Measurements from ENCODE around the gene CEMIP2.
A peak's percentile ranks its signal among the peaks of the same experiment; 100 is the strongest.
"Not testable (repeated sequence)": the region's sequence is repeated elsewhere in the genome, so short reads cannot be mapped to it uniquely, and the experiment has no call there.

CEMIP2 gene

GRCh38 chr9:71675105-71675856, 93.0 kb downstream of the CEMIP2 start:
- no peak for DNase-seq

GRCh38 chr9:71672573-71672972, 95.7 kb downstream of the CEMIP2 start:
- no peak for DNase-seq

GRCh38 chr9:71671289-71671688, 97.0 kb downstream of the CEMIP2 start:
- DNase-seq, result no peak

GRCh38 chr9:71670121-71670520, 98.2 kb downstream of the CEMIP2 start:
- no peak for DNase-seq

- DNase-seq, result no peak
These were observed 98.9 kb downstream of the CEMIP2 start for GRCh38 chr9:71669284-71669995.

- no peak for DNase-seq
These were observed 99.6 kb downstream of the CEMIP2 start for GRCh38 chr9:71668717-71669116.

- DNase-seq, result peak; percentile 12
These were observed 103.1 kb downstream of the CEMIP2 start for GRCh38 chr9:71665247-71665646.

GRCh38 chr9:71664566-71664965, 103.7 kb downstream of the CEMIP2 start:
- no peak for DNase-seq

- DNase-seq, result peak; percentile 62
These were observed 104.3 kb downstream of the CEMIP2 start for GRCh38 chr9:71663931-71664459.

- DNase-seq, result peak; percentile 10
These were observed 105.1 kb downstream of the CEMIP2 start for GRCh38 chr9:71663216-71663615.

GRCh38 chr9:71662082-71662481, 106.2 kb downstream of the CEMIP2 start:
- no peak for DNase-seq

GRCh38 chr9:71657276-71657675, 111.0 kb downstream of the CEMIP2 start:
- not testable (repeated sequence) for DNase-seq

GRCh38 chr9:71656496-71656895, 111.8 kb downstream of the CEMIP2 start:
- no peak for DNase-seq

GRCh38 chr9:71655778-71656177, 112.5 kb downstream of the CEMIP2 start:
- no peak for DNase-seq

- no peak for DNase-seq
These were observed 113.2 kb downstream of the CEMIP2 start for GRCh38 chr9:71655141-71655540.

GRCh38 chr9:71652480-71652879, 115.8 kb downstream of the CEMIP2 start:
- no peak for DNase-seq

GRCh38 chr9:71648453-71648852, 119.9 kb downstream of the CEMIP2 start:
- DNase-seq, result no peak

GRCh38 chr9:71647094-71647591, 121.2 kb downstream of the CEMIP2 start:
- peak; percentile 83 for DNase-seq

GRCh38 chr9:71646131-71646530, 122.2 kb downstream of the CEMIP2 start:
- no peak for DNase-seq

GRCh38 chr9:71644819-71645362, 123.4 kb downstream of the CEMIP2 start:
- DNase-seq, result no peak

GRCh38 chr9:71643330-71643729, 125.0 kb downstream of the CEMIP2 start:
- DNase-seq, result no peak

- no peak for DNase-seq
These were observed 126.3 kb downstream of the CEMIP2 start for GRCh38 chr9:71642056-71642455.

GRCh38 chr9:71638627-71639026, 129.7 kb downstream of the CEMIP2 start:
- peak; percentile 3 for DNase-seq
